GM19467 (cell line): ENCODE measurements around the gene ADRA2B.

Source experiments
- ATAC-seq: cut with Tn5 transposase; IDR thresholded peaks from one replicate; pipeline ENCODE4 v1.9.1; 2021; ENCODE audit warnings: mild to moderate bottlenecking, moderate library complexity; ENCODE audit not compliant: unreplicated experiment

ADRA2B gene

DNA sequence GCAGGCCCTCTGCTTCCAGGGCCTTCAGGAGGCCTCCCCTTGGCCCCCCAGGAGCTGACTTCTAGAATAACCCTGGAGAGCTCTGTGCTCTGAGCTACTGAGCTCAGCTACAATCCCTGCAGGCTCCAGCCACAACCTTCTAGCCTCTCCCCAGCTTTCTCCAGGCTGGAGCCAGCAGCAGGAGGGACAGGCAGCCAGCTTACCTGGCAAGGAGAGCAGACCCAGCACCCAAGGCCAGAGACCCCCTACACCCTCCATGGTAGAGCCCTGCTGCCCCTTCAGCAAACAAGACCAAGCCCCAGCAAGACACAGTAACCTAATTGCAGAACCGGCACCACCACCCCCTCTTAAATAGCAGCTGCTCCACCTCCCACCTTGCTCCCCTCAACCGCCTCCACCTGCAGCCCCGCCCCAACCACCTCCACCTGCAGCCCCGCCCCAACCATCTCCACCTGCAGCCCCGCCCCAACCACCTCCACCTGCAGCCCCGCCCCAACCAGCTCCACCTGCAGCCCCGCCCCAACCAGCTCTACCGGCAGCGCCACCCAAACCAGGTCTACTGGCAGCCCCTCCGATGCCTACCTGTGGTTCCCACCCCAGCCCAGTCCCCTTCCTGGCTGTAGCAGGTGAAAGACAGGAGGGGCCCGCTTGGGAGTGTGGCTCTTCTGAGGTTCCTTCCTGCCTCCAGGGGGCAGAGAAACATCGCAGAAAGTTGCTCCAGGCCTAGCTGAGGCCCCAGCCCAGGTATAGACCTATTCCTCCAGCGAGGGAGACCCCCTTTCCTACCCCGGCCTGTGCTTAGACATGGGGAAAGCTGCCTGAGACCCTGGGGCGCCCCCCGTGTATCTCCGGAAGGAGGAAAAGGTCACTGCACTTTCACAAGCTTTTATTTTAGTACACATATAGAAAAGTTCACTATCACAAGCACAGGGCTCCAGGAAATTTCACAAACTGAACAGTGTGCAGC is 22.1 kb upstream of the ADRA2B start, which contains the start of gene ASTL:
TSS of gene ASTL (minus strand) at position 324 of the 967 bp plus-strand sequence. CDS start at position 258, 66 bp downstream.
- no peak for ATAC-seq

DNA sequence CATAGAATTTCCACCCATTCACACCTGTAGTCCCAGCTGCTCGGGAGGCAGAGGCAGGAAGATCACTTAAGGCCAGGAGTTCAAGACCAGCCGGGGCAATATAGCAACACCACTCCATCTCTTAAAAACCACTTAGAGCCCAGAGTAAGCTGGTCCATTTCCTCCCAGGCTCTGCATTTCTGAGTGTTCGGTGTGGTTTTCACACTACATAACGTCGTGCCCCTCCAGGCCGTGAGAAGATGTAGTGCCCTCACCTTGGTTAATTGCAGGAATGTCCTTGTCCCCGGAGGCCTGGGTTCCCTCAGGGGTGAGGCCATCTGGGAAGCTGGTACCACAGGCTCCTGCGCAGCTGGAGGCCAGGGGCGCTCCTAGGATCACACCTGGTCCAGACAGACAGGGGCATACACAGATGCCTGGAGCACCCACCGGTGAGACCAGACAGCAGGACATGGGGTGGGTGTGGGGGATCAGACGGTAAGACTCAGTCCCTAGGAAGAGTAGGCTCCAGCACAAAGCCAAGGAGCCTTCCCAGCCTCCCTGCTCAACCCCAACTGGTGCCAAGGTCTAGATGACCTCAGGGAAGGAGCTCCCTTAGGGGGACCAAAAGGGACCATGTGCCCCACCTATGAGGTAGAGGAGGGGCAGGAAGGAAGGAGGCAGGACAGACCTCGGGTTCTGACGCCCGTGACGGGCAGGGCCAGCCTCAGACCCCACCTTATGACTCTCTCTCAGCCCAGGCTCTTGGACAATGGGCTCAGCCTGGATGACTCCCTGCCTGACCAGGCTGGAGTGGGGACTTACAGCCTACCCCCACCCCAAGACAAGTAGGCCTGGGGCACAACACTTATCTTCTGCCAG is 21.2 kb upstream of the ADRA2B start:
- ATAC-seq, result no peak

DNA sequence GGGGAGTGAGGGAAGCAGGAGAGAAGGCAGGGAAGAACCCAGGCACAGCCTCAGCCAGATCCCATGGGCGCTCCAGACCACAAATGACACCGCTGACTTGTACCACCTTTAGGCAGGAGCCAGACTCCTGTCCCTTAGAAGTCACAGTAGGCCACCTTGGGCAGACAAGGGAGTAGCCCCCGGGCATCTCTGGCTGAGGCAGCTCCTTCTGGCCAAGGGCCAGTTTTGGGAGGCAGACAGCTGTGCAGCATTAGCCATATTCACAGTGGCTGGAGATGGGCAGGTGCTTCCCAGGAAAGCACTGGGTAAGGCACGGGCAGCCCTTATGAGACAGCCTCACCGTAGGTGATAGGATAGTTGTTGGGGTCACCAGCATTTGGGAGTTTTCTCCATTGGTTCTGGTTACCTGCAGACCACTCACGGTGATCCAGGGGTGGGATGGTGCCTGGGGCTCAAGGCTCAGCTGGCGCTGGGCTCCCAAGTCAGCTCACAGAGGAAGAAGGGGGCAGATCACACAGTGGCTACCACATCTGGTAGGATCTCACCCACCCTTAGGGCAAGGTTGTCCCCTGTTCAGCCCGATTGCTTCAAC is 19.9 kb upstream of the ADRA2B start:
- ATAC-seq, result no peak

DNA sequence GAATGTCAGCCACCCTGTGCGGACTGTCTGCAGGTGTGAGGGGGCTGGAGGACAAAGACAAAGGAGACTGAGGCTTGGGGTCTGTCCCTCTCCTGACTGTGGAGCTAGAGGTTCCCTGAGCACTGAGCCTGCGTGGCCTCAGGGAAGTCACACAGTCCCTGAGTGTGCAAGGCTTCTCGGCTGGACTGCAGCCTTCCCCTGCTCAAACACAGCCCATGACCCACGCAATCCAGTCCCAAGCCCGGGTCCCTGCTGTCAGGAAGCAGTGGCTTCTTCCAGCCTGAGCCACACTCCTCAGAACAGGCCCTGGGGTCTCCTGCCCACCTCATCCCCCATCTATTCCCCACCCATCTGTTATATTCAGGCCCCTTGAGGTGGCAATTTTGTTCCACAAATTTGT is 19.2 kb upstream of the ADRA2B start:
- no peak for ATAC-seq

DNA sequence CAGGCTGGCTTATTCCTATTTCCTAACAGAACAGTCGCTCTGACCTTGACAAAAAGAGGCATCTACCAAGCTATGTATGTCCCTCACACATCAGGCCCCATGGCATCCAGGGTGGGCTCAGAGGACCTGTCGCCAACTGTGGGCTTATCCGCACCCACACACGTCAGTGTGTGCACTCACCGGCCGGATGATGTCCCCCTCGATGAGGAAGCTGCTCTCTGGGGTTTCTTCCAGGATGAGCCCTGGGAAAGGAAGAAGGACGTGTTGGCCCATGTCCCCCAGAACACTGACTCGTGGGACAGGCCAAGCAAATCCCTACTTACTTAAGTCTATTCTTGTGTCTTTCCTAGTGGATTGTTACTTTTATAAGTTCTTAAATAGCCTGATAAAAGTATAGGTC is 18.8 kb upstream of the ADRA2B start:
- no peak for ATAC-seq

DNA sequence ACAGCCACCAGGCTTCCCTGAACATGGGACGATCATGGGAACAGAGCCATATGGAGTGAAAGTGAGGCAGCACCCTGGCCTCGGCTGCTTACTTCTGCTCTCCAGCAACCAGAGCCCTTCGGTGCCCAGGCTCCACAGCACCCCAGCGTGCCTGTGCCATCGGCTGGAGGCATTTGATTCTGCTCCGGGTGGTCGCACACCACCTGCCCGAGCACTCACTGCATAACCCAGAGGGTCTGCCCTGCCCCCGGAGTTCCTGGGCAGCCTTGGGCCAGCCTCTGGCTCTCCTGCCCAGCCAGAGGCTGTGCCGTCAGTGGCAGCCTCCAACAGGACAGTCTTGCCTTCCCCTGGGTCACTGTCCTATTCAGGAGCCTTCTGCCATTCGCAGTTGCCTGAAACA is 18.1 kb upstream of the ADRA2B start:
- no peak for ATAC-seq

DNA sequence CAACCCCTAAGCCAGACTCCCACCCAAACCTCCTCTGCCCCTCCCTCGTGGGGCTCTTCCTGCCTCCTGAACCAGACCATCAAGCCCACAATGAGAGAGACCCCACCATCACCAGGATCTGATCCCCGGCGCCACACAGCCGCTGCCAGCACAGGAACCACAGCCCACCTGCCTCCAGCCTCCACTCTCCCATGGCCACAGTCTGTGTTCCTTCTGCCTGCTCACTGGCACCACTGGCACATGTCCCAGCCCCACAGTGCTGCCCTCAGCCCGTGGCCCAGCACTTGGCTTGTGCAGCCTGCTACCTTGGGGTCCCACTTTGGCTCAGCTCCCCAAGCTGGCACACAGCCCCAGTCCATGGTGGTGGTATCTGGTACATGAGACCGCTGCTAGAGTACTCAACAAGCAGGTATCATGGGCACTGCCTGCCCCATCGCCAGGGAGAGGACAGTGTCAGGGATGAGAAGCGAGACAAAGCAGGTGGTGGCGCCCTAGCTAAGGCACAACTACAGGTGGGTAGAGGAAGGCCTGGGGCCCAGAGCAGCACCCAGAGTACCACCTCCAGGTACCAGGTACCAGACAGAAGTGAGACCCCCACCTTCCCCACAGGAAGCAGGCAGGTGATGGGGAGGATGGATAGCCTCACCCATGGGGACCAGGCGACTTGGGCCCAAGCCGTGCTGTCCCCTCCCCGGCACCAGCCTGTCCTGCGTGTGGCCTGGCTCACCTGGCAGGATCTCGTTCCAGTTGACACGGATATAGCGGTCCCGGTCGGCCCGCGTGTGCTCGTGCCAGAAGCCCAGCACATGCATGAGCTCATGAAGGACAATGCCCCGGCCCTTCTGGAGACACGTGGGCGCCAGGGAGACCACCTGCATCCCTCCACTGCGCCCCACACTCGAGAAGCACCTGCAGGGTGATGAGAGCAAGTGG is 15.7 kb upstream of the ADRA2B start:
- ATAC-seq, result no peak

DNA sequence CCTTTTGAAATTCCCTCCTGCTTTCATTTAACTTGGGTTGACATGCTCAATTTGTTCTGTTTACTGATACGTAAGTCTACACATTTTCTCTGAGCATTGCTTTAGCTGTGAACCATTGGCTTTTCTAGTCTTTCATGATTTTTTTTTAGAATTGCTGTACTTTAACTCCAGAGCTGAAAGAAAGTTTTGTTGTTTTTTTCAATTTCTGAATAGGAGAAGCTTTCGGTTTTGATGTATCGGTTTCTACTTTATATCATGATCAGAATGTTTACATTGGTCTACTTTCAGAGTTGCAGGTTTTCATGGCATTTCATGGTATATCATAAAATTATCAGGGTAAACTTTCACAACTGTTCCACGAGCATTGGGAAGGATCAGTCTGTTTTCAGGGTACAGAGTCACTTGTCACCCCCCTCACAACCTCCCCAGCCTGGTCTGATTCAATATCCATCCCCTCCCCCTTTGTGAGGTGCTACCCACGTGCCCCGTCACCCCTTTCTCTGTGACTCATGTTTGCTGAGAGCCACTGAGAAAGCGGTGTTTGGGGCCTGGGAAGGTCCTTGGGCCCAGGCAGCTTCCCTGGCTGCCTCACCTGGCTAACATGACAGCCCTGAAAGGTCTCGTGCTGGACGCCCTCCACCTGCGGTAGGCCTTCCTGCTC is 14.9 kb upstream of the ADRA2B start:
- ATAC-seq, result no peak

DNA sequence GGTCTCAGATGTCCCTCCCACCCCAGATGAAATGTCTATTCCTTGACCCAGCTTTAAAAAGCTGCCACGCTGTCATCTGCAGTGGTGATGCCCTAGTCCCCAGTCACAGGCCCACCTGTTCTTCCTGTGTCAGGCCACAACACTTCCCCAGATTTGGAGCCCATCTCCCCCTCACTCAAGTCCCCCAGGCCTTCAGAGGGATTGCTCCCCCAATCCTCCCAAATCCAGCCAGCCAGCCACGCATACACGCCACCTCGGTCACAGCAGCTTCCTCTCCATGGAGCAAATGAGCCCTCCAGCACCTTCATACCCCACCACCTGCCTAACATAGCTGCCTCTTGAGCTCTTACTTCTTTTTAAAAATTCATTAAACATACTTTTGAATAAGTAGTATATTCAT is 14.1 kb upstream of the ADRA2B start:
- no peak for ATAC-seq

DNA sequence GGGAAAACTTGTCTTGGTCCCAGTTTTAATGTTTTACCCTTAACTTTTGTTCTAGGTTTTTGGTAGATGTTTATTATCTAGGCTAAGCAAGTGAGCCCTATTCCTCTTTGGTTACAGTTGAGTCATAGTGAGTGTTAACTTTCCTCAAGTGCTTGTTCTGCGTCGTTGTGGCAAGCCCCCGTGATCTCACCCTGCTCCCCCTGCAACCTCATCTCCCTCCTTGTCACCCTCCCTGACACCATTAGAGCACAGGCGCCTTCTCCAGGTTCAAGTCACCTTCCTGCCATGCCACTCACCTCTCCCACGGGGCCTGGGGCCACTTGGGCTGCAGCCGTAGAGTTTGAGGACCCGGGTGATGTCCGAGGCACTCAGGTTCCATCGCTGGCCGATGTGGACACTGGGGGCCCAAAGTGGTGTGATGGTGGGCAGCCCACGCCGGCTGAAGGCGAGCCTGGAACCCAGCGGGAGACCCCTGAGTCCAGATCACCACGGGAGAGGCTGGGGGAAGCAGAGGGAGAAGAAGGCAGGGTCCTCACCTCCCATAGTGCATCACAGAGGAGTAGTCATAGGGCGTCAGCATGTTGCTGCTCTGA is 13.3 kb upstream of the ADRA2B start:
- ATAC-seq, result no peak

DNA sequence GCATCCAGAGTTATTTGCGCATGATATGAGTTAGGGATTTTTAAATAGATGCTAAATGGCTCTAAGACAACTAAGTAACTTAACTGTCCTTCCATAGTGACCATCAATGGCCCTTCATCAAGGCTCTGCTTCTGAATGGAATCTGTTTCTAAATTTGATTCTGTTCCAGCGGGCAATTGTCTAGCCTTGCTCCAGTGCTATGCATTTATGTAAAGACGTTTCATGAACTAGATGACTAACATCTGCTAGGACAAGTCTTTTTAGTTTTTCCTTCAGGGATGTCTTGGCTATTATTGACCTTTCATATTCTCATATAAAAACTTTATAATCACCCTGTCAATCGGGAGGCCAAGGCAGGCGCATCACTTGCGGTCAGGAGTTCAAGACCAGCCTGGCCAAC is 12.1 kb upstream of the ADRA2B start:
- no peak for ATAC-seq

DNA sequence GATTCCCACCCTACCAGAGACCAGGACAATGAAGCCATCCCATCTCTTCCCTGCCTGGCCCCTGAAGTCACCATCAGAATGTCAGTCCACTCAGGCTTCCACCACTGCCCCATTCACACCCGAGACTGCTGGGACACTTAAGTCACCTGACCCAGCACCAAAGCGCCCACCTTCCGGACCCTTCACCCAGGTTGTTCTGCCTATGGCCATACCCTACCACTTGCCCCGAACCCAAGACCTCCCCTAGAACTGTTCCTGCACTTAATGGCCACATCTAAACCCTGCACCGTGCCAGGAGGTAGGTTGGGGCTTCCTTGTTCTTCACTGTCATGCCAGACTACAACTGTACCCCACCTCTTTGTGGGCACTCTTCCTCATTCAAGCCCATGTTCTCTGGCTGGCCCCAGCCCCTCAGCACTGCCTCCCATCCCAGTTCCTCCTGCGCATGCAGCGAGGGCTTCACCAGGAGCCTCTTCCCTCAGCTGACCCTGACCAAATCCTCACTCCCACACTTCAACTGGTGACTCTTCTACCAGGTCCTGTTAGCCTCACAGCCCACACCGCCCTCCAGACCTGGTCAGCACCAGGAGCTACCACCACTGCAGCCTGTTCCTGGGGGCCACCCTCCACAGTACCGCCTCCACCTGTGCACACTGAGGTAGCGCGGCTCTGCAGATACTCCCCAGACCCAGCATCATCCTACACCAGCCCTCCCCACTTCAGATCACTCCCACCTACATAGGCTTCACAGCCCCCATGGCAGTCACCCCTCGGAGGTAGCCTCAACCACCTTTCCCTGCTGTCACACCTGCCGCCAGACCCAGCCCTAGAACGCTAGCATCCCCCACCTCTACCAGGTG is 8.3 kb upstream of the ADRA2B start:
- ATAC-seq, result no peak

DNA sequence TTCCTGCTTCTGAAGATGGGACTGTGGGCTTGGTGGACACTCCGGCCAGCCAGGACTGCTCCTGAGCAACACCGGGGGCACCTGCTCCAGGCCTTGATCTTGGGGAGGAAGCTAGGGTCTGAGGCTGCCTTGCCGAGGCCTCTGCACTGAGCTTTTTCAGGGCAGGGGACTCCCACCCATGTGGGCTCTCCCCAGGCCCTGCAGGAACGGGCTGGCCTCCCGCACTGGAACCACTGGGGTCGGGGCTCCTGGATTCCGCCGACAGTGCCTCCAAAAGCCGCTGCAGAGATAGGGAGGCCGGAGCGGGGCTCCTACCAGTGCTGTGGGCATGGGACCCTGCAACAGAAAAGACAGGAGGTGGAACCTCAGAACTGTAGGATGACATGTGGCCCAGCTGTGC is 7.6 kb upstream of the ADRA2B start:
- ATAC-seq, result no peak

DNA sequence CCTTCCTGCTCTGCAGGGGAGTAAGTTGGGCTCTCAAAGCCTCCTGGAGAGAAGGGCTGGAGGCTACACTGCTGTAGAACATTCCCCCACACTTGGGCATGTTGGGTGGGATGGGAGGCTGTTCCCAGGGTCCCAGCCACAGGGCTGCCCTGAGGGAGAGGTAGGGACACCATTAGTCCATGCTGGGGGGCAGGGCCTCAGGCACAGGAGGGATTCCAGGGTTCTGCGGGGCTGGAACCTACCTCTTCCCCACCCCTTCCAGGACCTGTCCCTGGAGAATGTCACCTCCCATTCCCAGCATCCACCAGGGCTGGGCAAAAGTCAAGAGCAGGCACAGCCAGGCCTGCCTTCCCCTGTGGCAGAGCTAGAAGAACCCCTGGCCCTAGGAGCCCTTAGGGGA is 6.9 kb upstream of the ADRA2B start:
- ATAC-seq, result no peak

DNA sequence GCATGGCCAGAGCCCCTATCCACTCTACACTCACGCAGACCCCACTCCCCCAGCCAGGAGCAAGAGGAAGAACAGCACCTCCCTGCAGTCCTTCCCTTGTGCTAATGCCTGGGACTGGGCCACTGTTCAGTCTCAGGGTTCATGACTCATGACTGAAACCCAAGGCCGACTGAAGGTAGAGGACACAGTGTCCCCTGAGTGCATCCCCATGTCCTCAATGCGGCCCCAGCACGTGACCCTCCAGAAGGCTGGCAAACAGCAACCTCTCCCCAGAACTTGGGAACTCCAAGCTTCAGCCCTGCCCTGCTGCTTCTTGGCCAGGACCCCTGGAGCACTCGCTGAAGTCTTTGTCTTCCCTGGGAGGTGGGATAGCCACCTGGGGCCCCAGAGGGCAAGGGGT is 6.0 kb upstream of the ADRA2B start:
- no peak for ATAC-seq

DNA sequence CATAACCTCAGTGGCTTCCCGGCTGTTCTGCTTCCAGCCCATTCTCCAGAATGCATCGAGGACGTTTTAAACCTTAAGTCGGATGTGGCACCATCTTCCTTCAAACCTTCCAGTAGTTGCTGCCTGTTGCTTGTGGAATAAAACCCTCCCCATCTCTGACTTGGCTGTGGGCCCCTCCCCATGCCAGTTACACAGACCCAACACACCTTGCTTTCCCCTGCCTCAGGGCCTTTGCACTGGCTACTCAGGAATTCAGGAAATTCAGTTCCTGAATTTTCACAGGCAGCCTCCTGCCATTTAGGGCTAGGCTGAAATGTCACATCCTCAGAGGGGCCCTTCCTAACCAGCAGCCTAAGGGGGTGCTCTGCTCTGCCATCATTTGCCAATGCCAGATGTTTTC is 5.0 kb upstream of the ADRA2B start:
- ATAC-seq, result no peak

DNA sequence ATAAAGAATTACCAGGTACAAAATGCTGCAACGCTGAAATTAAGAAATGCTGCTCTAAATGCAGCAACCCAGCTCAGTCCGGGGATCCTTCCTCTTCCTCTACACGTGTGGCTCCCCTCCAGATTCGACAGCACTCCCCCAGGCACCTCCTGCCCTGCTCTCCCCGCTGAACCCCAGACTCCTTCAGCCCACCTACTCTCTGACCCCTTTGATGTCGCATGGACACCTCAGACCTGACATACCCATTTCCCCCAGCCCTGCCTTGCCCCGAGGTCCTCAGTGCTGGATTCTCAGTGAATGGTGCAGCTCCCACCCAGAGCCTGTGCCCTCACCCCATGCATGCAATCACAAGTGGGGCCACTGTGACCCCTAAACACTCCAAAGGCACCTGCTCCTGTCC is 4.6 kb upstream of the ADRA2B start:
- no peak for ATAC-seq

DNA sequence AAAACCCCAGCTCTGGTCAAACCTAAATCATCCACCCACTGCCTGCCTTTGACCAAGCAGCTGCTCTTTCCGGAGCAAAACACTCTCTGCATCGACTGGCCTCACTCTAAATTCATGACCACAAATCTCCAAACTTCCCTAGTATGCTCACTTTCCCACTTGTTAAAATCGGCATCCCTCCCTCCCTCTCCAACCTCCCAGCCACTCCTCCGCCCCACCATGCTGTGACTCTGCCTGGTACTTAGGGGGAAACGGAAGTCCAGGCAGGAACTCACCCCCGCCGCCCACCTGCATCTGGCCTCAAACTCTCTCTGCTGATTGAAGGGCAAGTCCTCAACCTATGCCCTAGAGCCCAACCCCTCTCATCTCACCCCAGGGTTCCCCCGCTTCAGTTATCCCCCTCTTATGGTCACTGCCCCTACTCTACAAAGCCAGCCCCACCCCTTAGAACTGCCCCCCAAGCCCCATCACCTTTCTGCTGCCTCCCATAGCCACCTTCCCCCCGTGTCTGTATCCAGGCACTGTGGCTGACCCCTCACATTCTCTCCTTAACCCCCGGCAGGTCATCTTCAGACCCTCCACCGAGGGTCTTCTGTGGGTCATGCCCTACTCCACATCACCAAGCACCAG is 3.8 kb upstream of the ADRA2B start:
- ATAC-seq, result no peak
